ENCODE results near the gene EP400.
"Not testable (repeated sequence)": the region's sequence is repeated elsewhere in the genome, so short reads cannot be mapped to it uniquely, and the experiment has no call there.

DNA sequence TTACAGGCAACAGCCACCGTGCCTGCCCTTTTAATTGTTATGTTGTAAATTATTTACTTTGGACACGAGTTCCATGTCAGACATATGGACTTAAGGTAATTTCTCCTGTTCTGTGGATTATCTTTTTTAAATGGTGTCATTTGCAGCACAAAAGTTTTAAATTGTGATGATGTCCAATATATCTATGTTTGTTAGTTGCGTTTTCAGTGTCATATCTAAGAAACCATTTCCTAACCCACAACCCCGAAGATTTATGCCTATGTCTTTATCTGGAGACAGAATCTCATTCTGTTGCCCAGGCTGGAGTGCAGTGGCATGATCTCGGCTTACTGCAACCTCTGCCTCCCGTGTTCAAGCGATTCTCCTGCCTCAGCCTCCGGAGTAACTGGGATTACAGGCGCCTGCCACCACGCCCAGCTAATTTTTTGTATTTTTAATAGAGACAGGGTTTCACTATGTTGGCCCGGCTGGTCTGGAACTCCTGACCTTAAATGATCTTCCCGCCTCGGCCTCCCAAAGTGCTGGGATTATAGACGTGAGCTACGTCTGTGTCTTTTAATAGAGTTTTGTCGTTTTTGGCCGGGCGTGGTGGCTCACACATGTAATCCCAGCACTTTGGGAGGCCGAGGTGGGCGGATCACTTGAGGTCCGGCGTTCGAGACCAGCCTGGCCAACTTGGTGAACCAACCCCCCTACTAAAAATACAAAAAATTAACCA, 870 bp upstream of the EP400 start:
- TF ChIP-seq, protein P1, sequence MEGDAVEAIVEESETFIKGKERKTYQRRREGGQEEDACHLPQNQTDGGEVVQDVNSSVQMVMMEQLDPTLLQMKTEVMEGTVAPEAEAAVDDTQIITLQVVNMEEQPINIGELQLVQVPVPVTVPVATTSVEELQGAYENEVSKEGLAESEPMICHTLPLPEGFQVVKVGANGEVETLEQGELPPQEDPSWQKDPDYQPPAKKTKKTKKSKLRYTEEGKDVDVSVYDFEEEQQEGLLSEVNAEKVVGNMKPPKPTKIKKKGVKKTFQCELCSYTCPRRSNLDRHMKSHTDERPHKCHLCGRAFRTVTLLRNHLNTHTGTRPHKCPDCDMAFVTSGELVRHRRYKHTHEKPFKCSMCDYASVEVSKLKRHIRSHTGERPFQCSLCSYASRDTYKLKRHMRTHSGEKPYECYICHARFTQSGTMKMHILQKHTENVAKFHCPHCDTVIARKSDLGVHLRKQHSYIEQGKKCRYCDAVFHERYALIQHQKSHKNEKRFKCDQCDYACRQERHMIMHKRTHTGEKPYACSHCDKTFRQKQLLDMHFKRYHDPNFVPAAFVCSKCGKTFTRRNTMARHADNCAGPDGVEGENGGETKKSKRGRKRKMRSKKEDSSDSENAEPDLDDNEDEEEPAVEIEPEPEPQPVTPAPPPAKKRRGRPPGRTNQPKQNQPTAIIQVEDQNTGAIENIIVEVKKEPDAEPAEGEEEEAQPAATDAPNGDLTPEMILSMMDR (IDR thresholded peaks at IDR 0.05), result not testable (repeated sequence)
- not testable (repeated sequence) for TF ChIP-seq POLR2A (IDR thresholded peaks at IDR 0.05)
